HG02938 (cell line): ENCODE data around the gene BRK1.
"Not testable (repeated sequence)": the region's sequence is repeated elsewhere in the genome, so short reads cannot be mapped to it uniquely, and the experiment has no call there.

ENCODE experiments used
- ATAC-seq: cut with Tn5 transposase; IDR thresholded peaks from one replicate; pipeline ENCODE4 v1.9.1; 2021; ENCODE audit warnings: mild to moderate bottlenecking, moderate library complexity; ENCODE audit not compliant: unreplicated experiment

BRK1 gene

GRCh38 chr3:10142707-10143560 is 27.5 kb downstream of the BRK1 start:
- ATAC-seq, result no peak

GRCh38 chr3:10145685-10146084 is 30.2 kb downstream of the BRK1 start:
- ATAC-seq, result no peak

- ATAC-seq, result no peak
Measured at GRCh38 chr3:10149226-10149625, 33.8 kb downstream of the BRK1 start.

DNA sequence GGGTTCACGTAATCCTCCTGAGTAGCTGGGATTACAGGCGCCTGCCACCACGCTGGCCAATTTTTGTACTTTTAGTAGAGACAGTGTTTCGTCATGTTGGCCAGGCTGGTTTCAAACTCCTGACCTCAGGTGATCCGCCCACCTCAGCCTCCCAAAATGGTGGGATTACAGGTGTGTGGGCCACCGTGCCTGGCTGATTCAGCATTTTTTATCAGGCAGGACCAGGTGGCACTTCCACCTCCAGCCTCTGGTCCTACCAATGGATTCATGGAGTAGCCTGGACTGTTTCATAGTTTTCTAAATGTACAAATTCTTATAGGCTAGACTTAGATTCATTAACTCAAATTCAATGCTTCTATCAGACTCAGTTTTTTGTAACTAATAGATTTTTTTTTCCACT is 35.5 kb downstream of the BRK1 start:
- no peak for ATAC-seq

GRCh38 chr3:10154335-10155122 is 39.1 kb downstream of the BRK1 start:
- ATAC-seq, result no peak

GRCh38 chr3:10155123-10155472 is 39.6 kb downstream of the BRK1 start:
- ATAC-seq, result no peak

- ATAC-seq, result no peak
Measured at GRCh38 chr3:10155658-10156057, 40.2 kb downstream of the BRK1 start.

DNA sequence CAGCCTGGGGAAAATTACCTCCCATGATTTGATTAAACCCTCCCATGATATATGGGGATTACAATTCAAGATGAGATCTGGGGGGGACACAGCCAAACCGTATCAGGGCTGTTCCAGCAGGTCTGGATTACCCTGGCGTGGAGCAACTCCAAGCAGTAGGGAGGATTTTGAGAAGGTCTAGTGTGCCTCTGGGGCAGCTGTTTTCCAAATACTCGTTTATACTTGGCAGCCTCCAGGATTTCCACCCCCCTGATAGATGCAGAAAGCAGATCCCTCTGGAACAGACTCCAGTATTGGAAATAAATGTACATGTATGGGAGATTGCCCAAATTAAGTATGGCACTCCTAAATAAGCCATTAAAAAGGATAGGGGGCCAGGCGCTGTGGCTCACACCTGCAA is 41.6 kb downstream of the BRK1 start:
- no peak for ATAC-seq

DNA sequence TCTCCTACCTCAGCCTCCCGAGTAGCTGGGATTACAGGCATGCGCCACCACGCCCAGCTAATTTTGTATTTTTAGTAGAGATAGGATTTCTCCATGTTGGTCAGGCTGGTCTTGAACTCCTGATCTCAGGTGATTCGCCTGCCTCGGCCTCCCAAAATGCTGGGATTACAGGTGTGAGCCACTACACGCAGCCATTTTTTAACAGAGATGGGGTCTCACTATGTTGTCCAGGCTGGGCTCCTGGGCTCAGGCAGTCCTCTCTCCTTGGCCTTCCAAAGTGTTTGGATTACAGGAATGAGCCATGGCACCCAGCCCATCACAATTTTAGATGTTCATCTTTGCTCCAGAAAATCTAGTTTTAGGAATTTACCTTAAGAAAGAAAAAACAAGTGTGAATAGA is 43.1 kb downstream of the BRK1 start:
- not testable (repeated sequence) for ATAC-seq

GRCh38 chr3:10160346-10160745 is 44.9 kb downstream of the BRK1 start:
- no peak for ATAC-seq

GRCh38 chr3:10160925-10161324 is 45.5 kb downstream of the BRK1 start:
- no peak for ATAC-seq

DNA sequence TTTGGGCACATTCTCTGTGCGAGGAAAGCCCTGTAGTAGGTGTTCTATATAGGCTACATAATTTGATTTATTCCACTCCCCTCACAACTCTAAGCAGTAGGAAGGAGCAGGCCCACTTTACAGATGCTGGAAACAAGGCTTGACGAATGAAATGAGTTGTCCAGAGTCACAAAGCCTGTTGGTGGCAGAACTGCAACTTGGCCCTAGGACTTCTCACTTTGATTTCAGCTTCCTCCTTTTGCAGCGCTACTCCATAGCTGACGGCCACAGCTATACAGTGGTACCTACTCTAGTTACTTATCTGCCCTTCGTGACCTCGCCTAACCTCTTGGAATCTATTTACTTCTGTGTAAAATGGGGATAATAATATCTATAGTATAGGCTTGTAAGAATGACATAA is 46.7 kb downstream of the BRK1 start:
- no peak for ATAC-seq

DNA sequence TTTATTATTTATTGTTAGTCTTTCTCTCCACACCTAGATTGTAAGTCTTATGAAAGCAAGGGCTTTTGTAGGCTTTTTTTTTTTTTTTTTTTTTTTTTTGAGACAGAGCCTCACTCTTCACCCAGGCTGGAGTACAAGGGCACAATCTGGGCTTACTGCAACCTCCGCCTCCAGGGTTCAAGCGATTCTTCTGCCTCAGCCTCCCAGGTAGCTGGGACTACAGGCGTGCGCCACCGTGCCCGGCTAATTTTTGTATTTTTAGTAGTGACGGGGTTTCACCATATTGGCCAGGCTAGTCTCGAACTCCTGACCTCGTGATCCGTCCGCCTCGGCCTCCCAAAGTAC is 48.7 kb downstream of the BRK1 start:
- ATAC-seq, result not testable (repeated sequence)

DNA sequence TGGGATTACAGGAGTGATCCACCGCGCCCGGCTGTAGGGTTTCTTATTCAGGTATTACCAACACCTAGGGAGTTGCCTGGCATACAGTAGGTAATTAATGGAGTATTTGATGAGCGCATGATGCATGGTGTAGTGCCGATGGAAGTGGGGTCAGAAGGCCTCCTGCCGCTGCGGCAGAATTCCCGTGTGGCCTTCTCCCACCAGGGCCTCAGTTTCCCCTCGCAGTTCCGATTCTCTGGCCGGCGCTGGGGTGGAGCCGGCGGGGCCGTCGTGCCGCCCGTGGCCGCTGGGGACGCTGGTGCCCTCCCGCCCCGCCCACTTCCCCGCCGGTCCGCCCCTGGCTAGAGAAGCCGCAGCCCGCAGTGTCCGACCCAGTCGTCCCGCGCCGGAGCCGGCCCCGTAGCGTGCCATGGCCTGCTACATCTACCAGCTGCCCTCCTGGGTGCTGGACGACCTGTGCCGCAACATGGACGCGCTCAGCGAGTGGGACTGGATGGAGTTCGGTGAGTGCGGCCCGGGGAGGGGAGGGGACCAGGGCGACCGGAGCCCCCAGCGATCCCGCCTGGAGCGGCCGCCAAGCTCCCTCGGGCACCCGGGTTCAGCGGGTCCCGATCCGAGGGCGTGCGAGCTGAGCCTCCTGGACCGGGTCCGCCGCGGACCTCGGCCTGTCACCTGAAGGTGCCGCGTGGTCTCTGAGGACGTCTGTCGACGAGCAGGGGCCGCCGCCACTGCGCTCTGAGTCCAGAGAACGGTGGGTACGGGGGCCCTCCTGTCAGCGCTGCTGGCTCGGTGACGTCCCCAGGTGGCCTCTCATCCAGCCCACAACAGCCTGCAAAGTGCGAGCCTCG is 49.3 kb downstream of the BRK1 start, which contains the start of gene IRAK2:
Gene IRAK2, plus strand, starts transcription at position 374 of the 848 bp plus-strand sequence. Its CDS starts 36 bp downstream, at position 410.
- peak; percentile 72 for ATAC-seq

DNA sequence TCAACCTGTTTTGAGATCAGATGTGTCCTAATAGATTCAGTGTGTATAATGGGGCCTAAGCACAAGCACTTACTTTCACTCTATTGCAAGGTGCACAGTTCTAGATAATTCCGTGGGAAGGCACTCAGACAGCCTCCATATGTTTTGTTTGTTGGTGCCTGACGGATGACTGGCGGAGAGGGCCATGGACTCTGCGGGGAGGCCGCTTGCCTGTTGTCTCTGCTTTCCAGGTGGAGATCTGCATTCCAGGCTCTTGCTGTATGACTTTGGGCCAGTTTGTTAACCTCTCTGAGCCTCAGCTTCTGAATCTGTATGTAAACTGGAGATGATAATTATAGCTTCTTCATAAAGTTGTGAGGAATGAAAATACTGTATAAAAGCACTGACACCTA is 50.7 kb downstream of the BRK1 start:
- ATAC-seq, result no peak

DNA sequence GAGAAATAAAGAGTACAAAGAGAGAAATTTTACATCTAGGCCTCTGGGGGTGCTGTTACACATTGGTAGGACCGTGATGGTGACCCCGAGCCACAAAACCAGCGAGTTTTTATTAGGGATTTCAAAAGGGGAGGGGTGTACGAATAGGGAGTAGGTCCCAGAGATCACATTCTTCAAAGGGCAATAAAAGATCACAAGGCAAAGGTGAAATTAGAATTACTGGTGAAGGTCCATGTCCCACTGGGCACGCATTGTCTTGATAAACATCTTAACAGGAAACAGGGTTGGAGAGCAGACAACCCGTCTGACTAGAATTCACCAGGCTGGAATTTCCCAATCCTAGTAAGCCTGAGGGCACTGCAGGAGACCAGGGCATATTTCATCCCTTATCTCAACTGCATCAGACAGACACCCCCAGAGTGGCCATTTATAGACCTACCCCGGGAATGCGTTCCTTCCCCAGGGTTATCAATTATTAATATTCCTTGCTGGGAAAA is 53.6 kb downstream of the BRK1 start:
- no peak for ATAC-seq

- no peak for ATAC-seq
Measured at GRCh38 chr3:10170915-10171478, 55.5 kb downstream of the BRK1 start.

- ATAC-seq, result no peak
Measured at GRCh38 chr3:10173095-10173925, 57.8 kb downstream of the BRK1 start.

DNA sequence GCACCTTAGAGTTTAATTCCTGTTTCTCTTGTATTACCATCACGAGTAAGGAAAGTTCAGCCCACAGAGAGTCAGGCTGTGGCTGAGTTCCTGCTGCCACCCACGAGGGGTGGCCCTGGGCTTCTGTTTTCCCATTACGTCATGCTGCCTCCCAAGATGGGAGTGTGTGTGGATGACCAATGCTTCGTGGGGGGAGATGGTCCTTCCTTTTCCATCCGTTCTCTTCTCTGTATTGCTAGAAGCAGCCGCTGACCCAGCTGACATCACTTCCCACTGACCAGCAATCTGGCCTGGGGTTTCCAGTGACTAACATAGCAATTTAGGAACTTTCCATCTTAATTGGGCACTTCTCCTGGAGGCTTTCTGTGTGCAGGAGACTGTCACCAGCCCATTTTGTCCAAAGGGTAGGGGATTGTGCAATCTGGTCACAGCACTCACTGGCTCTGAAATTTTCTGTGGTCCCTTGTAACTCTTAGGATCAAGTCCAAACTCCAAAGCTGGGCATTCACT is 58.5 kb downstream of the BRK1 start:
- ATAC-seq, result peak; percentile 61

DNA sequence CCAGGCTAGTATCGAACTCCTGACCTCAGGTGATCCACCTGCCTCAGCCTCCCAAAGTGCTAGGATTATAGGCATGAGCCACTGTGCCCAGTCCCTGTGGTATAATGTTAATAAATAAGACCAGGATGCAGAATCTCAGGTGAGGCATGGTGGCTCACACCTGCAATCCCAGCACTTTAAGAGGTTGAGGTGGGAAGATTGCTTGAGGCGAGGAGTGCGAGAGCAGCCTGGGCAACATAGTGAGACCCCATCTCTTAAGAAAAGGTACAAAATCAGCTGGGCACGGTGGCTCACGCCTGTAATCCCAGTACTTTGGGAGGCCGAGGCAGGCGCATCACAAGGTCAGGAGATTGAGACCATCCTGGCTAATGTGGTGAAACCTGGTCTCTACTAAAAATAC is 59.9 kb downstream of the BRK1 start:
- not testable (repeated sequence) for ATAC-seq
